AG04449 (cell line): Measurements from ENCODE around the gene TPRG1L.

ENCODE experiments used
- CTCF ChIA-PET: fragments of 350-600 bp; formaldehyde crosslinking; extraction: SDS; loops from one replicate; lab custom pipeline; 2021; ENCODE audit warnings: antibody characterized with exemption; lab: Yijun Ruan, JAX
- POLR2A ChIA-PET: fragments of 400-600, 350-600 bp; formaldehyde crosslinking; extraction: SDS; loops from one replicate; lab custom pipeline; 2020; ENCODE audit warnings: antibody characterized with exemption, inconsistent platforms; lab: Yijun Ruan, JAX
- DNase-seq: peaks from one replicate; pipeline ENCODE4 v3.0.0-alpha.2; 2010; ENCODE audit warnings: low read depth, low spot score
- H3K4me3 ChIP-seq: 2 replicates; pipeline ENCODE4 v1.5.1; 2011; ENCODE audit warnings: low read depth, mild to moderate bottlenecking, control low read depth, low read length
- TF ChIP-seq, protein P1 (sequence below): IDR thresholded peaks from one replicate; pipeline ENCODE4 v1.5.1; 2011; ENCODE audit warnings: mild to moderate bottlenecking, moderate library complexity, low read length, control low read depth, inconsistent platforms; ENCODE audit not compliant: insufficient read depth; ENCODE audit errors: missing control alignments

The TPRG1L gene

DNA sequence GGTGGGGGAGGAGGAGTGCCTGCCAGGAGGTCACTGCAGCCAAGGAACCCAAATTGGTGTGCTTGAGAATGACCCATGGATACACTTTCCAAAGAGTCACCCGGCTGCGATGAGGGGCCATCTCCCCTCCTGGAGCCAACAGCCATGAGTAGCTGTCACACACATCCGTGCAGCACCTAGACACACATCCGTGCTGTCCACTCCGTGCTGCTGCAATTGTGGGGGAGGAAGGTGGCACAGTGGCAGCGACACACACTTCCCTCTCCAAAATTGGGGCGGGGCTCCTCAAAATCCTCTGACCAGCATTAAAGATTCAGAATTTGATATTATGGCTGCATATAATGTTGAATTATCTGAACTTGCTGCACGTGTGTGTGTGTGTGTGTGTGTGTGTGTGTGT is 43.3 kb downstream of the TPRG1L start:
- ChIA-PET CTCF (no interaction called here), POLR2A (no interaction called here)
- no peak overlapping the region for H3K4me3 ChIP-seq
- DNase-seq, result no peak
- TF ChIP-seq, protein P1, sequence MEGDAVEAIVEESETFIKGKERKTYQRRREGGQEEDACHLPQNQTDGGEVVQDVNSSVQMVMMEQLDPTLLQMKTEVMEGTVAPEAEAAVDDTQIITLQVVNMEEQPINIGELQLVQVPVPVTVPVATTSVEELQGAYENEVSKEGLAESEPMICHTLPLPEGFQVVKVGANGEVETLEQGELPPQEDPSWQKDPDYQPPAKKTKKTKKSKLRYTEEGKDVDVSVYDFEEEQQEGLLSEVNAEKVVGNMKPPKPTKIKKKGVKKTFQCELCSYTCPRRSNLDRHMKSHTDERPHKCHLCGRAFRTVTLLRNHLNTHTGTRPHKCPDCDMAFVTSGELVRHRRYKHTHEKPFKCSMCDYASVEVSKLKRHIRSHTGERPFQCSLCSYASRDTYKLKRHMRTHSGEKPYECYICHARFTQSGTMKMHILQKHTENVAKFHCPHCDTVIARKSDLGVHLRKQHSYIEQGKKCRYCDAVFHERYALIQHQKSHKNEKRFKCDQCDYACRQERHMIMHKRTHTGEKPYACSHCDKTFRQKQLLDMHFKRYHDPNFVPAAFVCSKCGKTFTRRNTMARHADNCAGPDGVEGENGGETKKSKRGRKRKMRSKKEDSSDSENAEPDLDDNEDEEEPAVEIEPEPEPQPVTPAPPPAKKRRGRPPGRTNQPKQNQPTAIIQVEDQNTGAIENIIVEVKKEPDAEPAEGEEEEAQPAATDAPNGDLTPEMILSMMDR, result no peak

DNA sequence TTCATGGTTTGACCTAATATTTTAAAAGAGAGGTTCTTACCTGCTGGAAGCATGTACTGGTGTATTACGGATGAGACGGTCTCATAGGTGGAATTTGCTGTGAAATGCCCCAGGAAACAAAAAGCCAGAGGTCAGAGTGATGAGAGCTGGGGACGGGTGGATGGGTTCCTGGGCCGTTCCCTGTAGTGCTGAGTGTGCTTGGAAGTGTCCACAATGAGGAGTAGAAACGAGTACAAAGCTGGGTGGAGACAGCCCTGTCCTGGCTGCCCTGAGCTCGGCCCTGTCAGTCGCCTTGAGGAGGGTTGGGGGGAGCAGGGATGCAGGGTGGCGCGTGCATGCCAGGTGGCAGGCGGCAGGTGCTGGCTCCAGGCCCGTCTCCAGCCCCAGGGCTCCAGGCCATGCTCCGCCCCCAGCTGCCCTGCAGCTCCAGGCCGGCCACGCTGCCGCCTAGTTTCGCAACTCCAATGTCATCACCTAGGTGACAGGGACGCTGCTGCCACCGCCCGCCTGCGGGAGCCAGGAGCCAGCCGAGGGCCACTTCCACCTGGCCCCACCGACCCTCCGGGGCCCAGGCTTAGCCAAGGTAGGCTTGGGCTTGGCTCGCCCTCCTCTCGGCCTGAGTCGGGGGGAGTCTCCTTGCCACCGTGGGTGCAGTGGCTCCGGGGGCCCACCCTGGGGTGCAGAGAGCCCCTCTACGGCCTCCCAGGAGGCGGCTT is 43.9 kb downstream of the TPRG1L start:
- no peak overlapping the region for H3K4me3 ChIP-seq
- CTCF ChIA-PET, result no interaction called here
- TF ChIP-seq, protein P1, result no peak
- POLR2A ChIA-PET, result no interaction called here
- DNase-seq, result no peak

DNA sequence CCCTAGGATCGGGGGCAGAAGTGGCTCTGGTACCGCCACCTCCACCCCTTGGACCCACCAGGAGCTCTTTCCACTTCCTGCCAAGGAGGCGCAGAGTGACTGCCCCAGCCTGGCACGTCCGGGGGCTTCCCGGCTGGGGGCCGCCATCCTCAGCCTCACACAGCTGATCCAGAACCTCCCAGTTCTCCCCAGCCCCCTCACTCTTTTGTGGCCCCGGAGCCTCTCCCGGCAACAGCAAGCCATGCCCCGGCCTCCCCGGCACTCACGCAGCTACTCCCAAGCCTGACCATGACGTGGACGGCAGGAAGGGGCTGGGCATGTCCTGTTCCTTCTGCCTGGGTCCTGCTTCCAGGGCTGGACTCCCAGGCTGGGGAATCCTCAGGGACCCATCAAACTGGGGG is 44.6 kb downstream of the TPRG1L start:
- POLR2A ChIA-PET, result no interaction called here
- H3K4me3 ChIP-seq, result no peak overlapping the region
- no peak for DNase-seq
- CTCF ChIA-PET, result no interaction called here
- TF ChIP-seq, protein P1, result no peak

DNA sequence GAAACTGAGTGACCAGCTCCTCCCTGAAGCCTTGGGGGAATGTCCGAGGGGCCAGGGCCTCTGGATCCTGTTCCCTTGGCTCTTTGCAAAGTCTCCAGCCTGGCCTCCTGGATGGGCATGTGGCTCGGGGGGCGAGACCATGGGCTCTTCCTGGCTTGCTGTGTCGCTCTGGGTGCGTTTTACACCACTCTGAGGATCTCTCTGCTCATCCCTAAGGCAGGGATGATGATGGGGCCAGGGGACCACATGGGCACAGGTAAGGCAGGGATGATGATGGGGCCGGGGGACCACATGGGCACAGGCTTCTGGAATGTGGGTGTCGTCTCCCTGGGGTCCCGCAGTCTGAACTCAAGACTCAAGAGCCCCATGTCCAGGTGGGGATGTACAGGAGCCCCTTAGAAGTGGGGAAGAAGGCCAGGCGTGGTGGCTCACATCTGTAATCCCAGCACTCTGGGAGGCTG is 45.2 kb downstream of the TPRG1L start:
- TF ChIP-seq, protein P1, result no peak
- H3K4me3 ChIP-seq, result no peak overlapping the region
- ChIA-PET CTCF (no interaction called here), POLR2A (no interaction called here)
- DNase-seq, result no peak

DNA sequence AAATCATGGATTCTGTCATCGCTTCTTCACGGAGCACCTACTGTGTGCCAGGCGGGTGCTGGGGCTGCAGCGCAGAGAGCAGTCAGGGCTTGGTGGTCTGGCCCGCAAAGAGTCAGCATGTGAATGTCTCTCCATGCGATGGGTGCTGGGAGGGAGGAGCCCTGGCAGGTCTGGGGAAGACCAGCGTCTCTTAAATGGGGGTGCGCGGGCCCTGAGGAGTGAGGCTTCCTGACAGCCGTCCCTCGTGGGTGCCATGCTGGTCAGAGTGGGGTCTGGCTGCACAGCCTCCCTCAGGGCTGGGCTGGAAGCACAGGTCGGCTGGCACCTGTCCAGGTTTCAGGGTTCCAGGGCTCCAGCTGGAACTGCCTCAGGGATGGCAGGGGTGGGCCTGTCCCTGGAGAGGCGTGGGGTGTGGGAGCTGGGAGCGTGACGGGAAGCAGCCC is 46.0 kb downstream of the TPRG1L start:
- CTCF ChIA-PET, result no interaction called here

More for the DNA sequence above, 46.0 kb downstream of the TPRG1L start:
- no peak overlapping the region for H3K4me3 ChIP-seq
- no peak for DNase-seq
- POLR2A ChIA-PET, result no interaction called here
- TF ChIP-seq, protein P1, result no peak
